DMS153 treated with DMSO at 0.1 percent for 48 hours (cell line): ENCODE results near the gene KRT86.
"Not testable (repeated sequence)": the region's sequence is repeated elsewhere in the genome, so short reads cannot be mapped to it uniquely, and the experiment has no call there.

Source experiments
- DNase-seq: peaks from one replicate; lab custom pipeline; 2025; ENCODE audit not compliant: unreplicated experiment; lab: John Stamatoyannopoulos, UW

KRT86 gene

DNA sequence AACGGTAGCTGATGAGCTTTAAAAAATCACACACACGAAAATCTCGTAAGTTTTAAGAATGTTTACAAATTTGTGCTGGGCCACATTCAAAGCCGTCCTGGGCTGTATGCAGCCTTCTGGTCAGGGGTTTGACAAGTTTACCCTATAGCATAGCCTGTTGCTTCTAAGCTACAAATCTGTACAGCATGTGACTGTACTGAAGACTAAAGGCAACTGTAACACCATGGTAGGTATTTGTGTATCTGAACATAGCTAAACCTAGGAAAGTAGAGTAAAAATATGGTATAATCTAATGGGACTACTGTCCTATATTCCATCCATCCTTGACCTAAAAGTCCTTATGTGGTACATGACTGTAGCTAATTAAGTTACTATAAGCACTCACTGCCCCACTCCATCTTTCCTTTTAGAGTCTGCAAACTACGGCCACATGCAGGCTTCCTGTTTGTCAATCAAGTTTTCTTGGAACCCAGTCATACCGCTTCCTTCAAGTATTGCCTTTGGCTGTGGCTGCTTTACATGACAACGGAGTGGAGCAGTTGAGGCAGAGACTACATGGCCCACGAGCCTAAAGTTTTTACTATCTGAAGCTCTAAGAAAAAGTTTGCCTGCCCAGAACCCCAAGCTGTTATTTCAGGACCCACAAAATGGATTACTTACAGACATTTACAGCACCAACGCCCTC lies 22.9 kb upstream of the KRT86 start:
- DNase-seq = no peak

DNA sequence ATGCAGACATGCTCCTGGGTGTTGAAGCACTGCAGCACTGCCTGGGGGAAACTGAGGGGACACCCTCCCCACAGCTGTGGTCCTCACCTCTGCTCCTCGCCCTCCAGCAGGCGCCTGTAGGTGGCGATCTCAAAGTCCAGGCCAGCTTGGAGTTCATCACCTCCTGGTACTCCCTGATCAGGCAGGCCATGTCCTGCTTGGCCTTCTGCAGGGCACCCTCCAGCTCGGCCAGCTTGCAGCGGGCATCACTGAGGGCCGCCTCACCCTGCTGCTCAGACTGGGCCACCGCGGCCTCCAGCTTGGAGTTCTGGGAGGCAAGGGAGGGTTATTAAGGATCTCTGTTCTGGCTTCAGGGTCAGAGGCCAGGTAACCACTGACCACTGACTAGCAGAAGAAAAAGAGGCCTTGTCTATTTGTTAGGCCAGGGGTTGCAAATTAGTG lies 22.2 kb upstream of the KRT86 start:
- DNase-seq = not testable (repeated sequence)

- DNase-seq = no peak
Measured at GRCh38 chr12:52252728-52253343, 21.6 kb upstream of the KRT86 start.

DNA sequence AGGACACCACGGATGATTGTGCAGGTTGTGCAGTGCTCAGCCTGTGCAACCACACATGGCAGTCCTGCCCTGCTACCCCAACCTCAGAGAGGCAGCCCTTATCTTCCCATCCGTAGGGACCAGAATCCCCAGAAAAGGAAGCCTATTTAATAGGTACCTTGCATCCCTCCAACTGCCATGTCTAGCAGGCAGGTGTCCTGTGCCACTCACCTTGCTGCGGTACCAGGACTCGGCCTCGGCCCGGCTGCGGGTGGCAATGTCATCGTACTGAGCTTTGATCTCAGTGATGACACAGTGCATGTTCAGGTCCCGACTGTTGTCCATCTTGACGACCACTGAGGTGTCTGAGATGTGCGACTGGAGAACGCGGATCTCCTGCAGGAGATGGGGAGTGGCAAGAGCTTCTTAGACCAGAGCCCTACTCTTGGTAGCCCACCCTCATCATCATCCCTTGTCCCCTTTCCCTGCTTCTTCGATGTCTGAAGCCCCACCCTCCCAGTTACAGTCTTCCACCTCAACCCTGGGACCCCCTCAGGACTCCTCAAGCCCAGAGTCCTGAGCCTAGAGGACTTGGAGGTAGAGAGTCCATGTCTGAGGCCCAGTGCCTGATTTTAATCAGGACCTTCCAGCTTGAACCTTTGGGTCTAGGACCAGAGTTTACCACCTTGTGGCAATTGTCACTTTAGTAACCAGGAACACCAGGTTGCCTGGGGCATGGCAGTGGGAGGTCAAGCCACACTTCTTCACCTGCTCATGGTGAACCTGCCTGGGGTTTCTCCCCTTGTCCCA lies 20.9 kb upstream of the KRT86 start:
- no peak for DNase-seq

- no peak for DNase-seq
Measured at GRCh38 chr12:52254180-52254964, 20.1 kb upstream of the KRT86 start.

DNA sequence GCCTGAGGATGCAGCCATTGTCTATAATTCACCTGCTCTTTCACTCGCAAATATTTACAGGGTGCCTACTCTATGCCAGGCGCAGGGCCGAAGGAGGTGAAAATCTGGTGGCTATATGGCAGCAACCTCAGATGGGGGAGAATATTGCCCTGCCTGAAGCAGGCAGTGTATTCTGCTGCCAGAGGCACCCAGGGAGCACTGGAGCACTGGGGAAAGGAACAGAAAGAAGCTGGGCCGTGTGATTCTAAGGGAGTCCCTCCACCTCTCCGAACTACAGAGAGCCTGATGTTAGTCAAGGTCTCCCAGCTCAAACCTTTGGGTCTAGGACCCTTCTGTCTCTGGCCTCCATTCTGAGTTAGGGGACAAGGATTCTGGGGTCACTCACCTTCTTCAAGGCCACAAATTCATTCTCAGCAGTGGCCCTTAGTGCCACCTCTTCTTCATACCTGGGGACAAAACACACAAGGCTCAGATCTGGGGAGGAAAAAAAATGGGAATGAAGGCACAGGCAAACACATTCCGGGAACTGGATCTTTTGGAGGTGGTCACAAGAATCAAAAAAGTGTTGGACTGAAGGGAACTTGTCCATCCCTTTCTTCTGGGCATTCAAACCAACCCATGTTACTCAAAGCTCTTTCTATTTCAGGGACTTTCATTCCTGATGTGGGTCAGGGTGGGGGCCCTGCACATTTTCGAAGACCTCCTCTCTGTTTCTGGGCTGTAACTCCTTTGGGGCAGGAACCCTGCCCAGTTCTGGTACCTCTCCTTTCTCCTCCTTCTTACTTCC lies 19.3 kb upstream of the KRT86 start:
- DNase-seq = no peak

DNA sequence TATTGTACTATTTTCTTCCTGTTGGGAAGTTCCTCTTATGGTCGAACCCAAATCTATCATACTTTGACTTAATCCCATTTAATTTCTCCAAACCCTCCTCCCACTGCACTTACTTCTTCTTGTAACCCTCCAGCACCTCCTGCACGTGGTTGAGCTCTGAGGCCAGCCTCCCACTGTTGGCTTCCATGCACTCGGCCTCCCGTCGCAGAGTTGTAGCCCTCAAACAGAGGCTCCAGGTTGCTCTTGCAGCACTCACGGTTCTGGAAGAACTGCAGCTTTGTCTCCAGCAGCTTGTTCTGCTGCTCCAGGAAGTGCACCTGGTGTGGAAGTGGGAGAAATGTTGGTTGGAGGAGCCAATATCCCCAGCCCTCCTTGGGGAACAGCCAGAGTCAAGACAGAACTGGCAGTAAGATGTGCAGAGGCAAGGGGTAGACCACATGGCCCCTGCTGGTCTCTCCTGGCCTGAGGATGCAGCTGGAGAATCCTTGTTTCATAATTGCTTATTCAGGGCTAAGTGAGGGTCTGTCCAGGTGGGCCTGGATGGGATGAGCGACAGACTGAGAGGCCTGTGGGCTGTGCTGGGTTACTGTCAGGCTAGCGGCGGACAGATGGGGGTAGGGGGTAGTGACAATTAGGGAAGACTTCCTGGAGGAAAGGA lies 18.4 kb upstream of the KRT86 start:
- DNase-seq = no peak

GRCh38 chr12:52256584-52256935 lies 17.9 kb upstream of the KRT86 start:
- DNase-seq = no peak

DNA sequence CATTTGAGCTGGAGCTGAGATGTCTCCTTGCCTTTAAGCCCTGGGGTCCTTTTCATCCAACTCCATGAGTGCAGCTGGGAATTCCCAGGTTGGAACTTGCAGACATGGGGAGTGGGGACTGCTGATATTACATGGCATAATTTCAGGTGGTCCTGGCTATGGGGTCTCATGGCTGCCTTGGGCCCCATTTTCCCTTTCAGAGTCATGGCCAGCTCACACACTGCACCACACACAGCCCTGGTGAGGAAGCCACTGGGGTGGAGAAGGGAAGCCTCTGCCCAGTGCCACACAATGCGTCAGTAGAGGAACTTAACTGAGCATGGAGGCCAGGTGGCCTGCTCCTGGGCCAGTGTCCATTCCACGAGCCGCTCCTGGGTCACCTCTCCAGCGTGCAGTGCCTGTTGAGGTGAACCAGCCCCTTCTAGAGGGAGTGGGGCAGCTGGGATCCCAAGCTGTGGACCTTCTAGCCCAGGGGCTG lies 17.3 kb upstream of the KRT86 start:
- no peak for DNase-seq

GRCh38 chr12:52257922-52258321 lies 16.5 kb upstream of the KRT86 start:
- DNase-seq = not testable (repeated sequence)

- no peak for DNase-seq
Measured at GRCh38 chr12:52258335-52258901, 16.0 kb upstream of the KRT86 start.

DNA sequence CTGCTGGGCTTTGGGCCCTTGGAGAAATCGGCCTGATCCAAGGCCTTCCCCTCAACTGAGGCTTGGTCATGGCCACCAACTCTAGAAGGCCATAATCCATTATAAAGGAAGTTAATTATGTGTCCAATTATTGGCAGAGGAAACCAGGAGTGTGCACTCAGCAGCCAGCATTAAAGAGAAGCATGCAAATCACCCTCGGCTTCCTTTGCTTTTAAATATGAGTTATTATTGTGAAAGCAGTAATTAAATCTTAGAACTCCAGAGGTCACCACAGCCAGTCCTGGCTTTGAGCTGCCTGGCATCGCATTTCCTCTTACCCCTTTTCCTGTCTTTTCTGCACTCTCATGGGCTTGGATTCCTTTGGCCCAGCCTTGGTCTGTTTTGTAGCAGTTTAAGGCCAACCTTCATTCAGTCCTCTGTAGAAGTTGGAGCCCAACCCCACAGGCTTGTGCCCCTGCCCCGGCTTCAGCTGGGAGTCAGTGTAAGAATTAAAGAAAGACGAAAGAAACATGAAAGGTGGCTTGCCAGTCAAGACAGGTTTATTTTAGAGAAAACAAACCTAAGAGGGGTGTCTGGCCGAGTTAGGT lies 14.7 kb upstream of the KRT86 start:
- DNase-seq = no peak

- DNase-seq = no peak
Measured at GRCh38 chr12:52260361-52261207, 13.9 kb upstream of the KRT86 start.

GRCh38 chr12:52261208-52261484 lies 13.3 kb upstream of the KRT86 start:
- DNase-seq = no peak

DNA sequence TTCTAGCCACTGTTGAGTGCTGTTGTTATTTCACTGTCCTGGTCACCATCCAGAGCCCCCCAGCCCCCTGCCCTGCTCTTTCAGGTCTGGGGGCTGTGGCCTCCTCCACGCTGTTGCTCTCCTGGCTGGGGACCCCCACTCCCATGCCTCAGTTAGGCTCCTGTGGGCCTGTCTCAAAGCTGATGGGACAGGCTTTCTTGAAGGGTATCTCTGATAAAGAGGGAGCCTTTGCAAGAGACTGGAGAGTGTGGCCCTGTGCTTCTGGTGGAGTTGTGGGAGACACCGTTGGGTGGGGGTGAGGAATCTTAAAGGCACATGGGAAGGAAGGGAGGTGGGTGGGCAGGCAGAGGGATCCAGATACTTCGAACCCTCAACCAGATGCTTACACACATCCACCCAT lies 12.2 kb upstream of the KRT86 start:
- DNase-seq = no peak

DNA sequence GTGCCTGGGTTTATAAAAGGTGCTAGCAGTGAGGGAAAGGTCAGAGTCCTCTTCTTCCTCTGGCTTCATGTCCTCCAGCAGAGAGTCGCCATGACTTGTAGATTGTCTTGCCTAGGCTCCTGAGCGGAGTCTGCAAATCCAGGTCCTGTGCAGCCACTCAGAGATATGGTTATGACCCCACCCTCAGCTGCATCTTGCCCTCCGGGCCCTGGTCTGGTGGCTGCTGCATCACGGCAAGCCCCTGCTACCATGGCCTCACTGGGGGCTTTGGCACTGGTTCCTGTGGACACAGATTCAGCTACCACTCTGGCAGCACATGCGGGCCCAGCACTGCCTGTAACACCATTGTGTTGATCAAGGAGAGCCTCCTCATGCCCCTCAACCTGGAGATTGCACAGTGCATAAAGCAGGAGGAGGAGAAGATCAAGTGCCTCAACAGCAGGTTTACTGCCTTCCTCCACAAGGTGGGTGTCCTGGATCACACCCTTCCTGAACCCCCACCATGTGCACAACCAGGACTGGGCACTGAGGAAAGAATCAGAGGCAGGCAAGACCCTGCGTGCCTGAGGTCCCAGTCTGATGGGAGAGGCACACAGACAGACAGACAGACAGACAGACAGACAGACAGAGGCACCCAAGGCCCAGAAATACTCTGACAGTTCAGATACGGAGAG lies 10.5 kb upstream of the KRT86 start:
- DNase-seq = no peak

DNA sequence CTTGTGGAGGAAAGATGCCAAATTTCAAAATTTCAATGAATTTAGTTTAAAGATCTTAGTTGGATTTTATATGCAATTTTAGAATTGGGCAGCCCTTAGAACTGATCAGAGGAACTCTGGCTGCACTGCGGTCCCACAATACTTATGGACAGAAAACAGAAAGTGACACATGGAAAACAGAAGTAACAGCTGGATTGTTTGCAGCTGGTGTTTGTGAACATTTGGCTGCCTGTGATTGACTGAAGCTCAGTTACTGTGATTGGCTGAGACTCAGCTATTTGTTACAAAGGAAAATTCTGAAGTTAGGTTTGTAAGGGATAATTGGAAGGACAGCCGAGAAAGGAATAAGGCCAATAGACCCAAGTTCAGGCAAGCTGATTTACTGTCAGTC lies 10.0 kb upstream of the KRT86 start:
- no peak for DNase-seq

DNA sequence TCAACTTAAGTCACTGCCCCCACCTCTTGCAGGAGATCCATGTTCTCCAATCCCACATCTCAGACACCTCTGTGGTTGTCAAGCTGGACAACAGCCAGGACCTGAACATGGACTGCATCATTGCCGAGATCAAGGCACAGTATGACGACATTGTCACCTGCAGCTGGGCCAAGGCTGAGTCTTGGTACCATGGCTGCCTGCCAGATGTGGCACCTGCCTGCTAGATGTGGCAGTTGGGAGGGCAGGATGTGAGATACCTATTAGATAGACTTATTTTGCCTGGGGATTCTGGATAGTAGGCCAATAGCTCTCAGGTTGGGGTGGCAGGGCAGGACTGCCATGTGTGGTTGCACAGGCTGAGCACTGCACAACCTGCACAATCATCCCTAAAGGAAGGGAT lies 7.9 kb upstream of the KRT86 start:
- peak; percentile 14 for DNase-seq
